ENCODE results near the gene KIAA0232. TPM values are rescaled to one million over a fixed set of nuclear protein-coding genes. Genes with fewer than 3 reads are reported as not detected.

KIAA0232 gene
- total RNA-seq, 1 experiment from 2014 or later, result 28.5 TPM

GRCh38 chr4:6915041-6916005, 132.8 kb downstream of the KIAA0232 start:
- H2BK15ac ChIP-seq (ENCODE audit: low read depth, low read length), result no peak overlapping the region
- H3K27ac Mint-ChIP-seq, result no peak overlapping the region
- no peak overlapping the region for H3K27ac ChIP-seq (ENCODE audit: insufficient read length, low read depth, low read length)
- no peaks in the 10 kb centered on the region for H3K36me3 Mint-ChIP-seq (ENCODE audit: insufficient read depth in 1 of 3, low read depth in 3 of 3)
- no peak overlapping the region for H3K4me3 Mint-ChIP-seq
- H3K4me1 Mint-ChIP-seq, result peaks cover 44 to 45% of the 10 kb centered on the region in 2 experiments
- no CpG with 5 or more reads among the region's 18 CpGs for WGBS (ENCODE audit: extremely low coverage, insufficient read length, low lambda C conversion rate)
- no peak overlapping the region for H2AFZ ChIP-seq (ENCODE audit: low read length)
- peaks cover 9% of the 10 kb centered on the region for H3K27me3 Mint-ChIP-seq (ENCODE audit: low read depth)
- H3K4me2 ChIP-seq (ENCODE audit: insufficient read depth, insufficient read length, low read length), result no peak overlapping the region
- H3K23me2 ChIP-seq (ENCODE audit: insufficient read length, low read depth, low read length, poor library complexity, severe bottlenecking), result peaks cover 8% of the 10 kb centered on the region
- TF ChIP-seq CTCF (conservative IDR thresholded peaks at IDR 0.05), result no peak
- H2BK5ac ChIP-seq (ENCODE audit: insufficient read length, low read length), result no peak overlapping the region
- no peak overlapping the region for H3K9ac ChIP-seq (ENCODE audit: extremely low read depth, insufficient read length, low read length)
- no peak overlapping the region for H3K23ac ChIP-seq (ENCODE audit: insufficient read length, low read depth, low read length)
- no peak for DNase-seq
- no peak overlapping the region for H3K14ac ChIP-seq (ENCODE audit: insufficient read depth, low read length)
- H3K9me3 Mint-ChIP-seq, result no peaks in the 10 kb centered on the region; a peak in 1 of 5 replicates
- no peak overlapping the region for H2BK12ac ChIP-seq (ENCODE audit: insufficient read length, low read depth, low read length)
- H3K79me2 ChIP-seq (ENCODE audit: insufficient read depth, low read length), result peaks cover 2% of the 10 kb centered on the region; the same call in 1 of the 2 replicates
- H2AK5ac ChIP-seq (ENCODE audit: insufficient read length, low read length), result no peak overlapping the region
- no peak overlapping the region for H3K18ac ChIP-seq (ENCODE audit: insufficient read length, low read depth, low read length)
- H3K56ac ChIP-seq (ENCODE audit: insufficient read length, low read depth, low read length), result no peak overlapping the region
- no peak overlapping the region for H3K4ac ChIP-seq (ENCODE audit: low read depth, low read length)
- no peak overlapping the region for H2BK120ac ChIP-seq (ENCODE audit: low read depth, low read length, poor library complexity, severe bottlenecking)
- no peak overlapping the region for H4K8ac ChIP-seq (replicated peaks; ENCODE audit: insufficient read length, low read depth, low read length)
- H3K9me3 ChIP-seq (ENCODE audit: control insufficient read depth, low read depth, low read length), result no peaks in the 10 kb centered on the region
- H4K91ac ChIP-seq (ENCODE audit: insufficient read length, low read depth, low read length), result no peak overlapping the region
- no peak overlapping the region for H3T11ph ChIP-seq (ENCODE audit: low read length)
- H3K27me3 ChIP-seq (ENCODE audit: insufficient read depth, low read length), result no peaks in the 10 kb centered on the region
- peaks cover 5% of the 10 kb centered on the region; the same call in 1 of the 2 replicates for H3K4me1 ChIP-seq (ENCODE audit: insufficient read depth, low read length)
- no peak overlapping the region for H2BK20ac ChIP-seq (ENCODE audit: low read depth, low read length, poor library complexity, severe bottlenecking)
- H4K20me1 ChIP-seq (ENCODE audit: control insufficient read depth, insufficient read depth, insufficient read length), result no peaks in the 10 kb centered on the region
- H3K79me1 ChIP-seq (ENCODE audit: insufficient read depth, low read depth, low read length, poor library complexity, severe bottlenecking), result peaks cover 8% of the 10 kb centered on the region
- no peak overlapping the region for H4K5ac ChIP-seq (ENCODE audit: insufficient read length, low read depth, low read length)

Measured in H9 (cell line).